NCI-H82 (cell line): ENCODE measurements around the gene STARD13.
A peak's percentile ranks its signal among the peaks of the same experiment; 100 is the strongest.
"Not testable (repeated sequence)": the region's sequence is repeated elsewhere in the genome, so short reads cannot be mapped to it uniquely, and the experiment has no call there.

Experiments used
- DNase-seq: peaks from one replicate; lab custom pipeline; 2025; lab: John Stamatoyannopoulos, UW

Gene STARD13

GRCh38 chr13:33194820-33195692, 90.5 kb downstream of the STARD13 start:
- DNase-seq, result peak; percentile 25

GRCh38 chr13:33193428-33193974, 92.1 kb downstream of the STARD13 start:
- DNase-seq, result peak; percentile 67

- DNase-seq, result peak; percentile 24
Measured at GRCh38 chr13:33191425-33192210, 93.9 kb downstream of the STARD13 start.

GRCh38 chr13:33189470-33189869, 96.1 kb downstream of the STARD13 start:
- DNase-seq, result no peak

- DNase-seq, result no peak
Measured at GRCh38 chr13:33188093-33188882, 97.3 kb downstream of the STARD13 start.

- DNase-seq, result no peak
Measured at GRCh38 chr13:33186861-33187291, 98.7 kb downstream of the STARD13 start.

- DNase-seq, result no peak
Measured at GRCh38 chr13:33185853-33186252, 99.7 kb downstream of the STARD13 start.

GRCh38 chr13:33184530-33184929, 101.0 kb downstream of the STARD13 start:
- DNase-seq, result no peak

GRCh38 chr13:33184112-33184490, 101.5 kb downstream of the STARD13 start:
- no peak for DNase-seq

GRCh38 chr13:33183431-33184111, 102.0 kb downstream of the STARD13 start:
- DNase-seq, result no peak

GRCh38 chr13:33182729-33183128, 102.8 kb downstream of the STARD13 start:
- DNase-seq, result peak; percentile 31

- no peak for DNase-seq
Measured at GRCh38 chr13:33181264-33181663, 104.3 kb downstream of the STARD13 start.

GRCh38 chr13:33180122-33180804, 105.3 kb downstream of the STARD13 start:
- no peak for DNase-seq

GRCh38 chr13:33179463-33179862, 106.1 kb downstream of the STARD13 start:
- no peak for DNase-seq

GRCh38 chr13:33178209-33178840, 107.2 kb downstream of the STARD13 start:
- DNase-seq, result no peak

GRCh38 chr13:33177340-33178208, 108.0 kb downstream of the STARD13 start:
- not testable (repeated sequence) for DNase-seq

GRCh38 chr13:33176526-33176925, 109.0 kb downstream of the STARD13 start:
- no peak for DNase-seq

GRCh38 chr13:33175991-33176390, 109.6 kb downstream of the STARD13 start:
- no peak for DNase-seq

- DNase-seq, result no peak
Measured at GRCh38 chr13:33174931-33175330, 110.6 kb downstream of the STARD13 start.
